OCI-LY3 (cell line): ENCODE measurements around the gene TMEM163.

Experiments
- H2AFZ ChIP-seq: fragments of 200-600, 300-600 bp; shearing (Covaris generic); 2 replicates; pipeline ENCODE4 v1.6.0; 2014; ENCODE audit warnings: antibody characterized with exemption, low read depth, low read length
- H3K27ac ChIP-seq: fragments of 200-600, 300-600 bp; sonication (generic); 2 replicates; pipeline ENCODE4 v1.5.1; 2014; ENCODE audit warnings: mild to moderate bottlenecking, low read length, moderate library complexity, mixed read lengths
- H3K27me3 ChIP-seq: fragments of 200-600, 300-600 bp; sonication (generic); 2 replicates; pipeline ENCODE4 v1.6.1; 2014; ENCODE audit warnings: low read depth, low read length, mixed read lengths
- H3K36me3 ChIP-seq: fragments of 200-600, 300-600 bp; sonication (generic); replicated peaks from 2 replicates; pipeline ENCODE3; 2014; ENCODE audit warnings: low read depth, low read length, mixed read lengths
- H3K4me1 ChIP-seq: fragments of 300-600, 200-600 bp; sonication (generic); 2 replicates; pipeline ENCODE4 v1.6.1; 2014; ENCODE audit warnings: low read length, mixed read lengths
- H3K4me2 ChIP-seq: fragments of 200-600, 300-600 bp; sonication (generic); 2 replicates; pipeline ENCODE4 v1.6.1; 2014; ENCODE audit warnings: low read length, mixed read lengths
- H3K4me3 ChIP-seq: fragments of 300-600, 200-600 bp; sonication (generic); 2 replicates; pipeline ENCODE4 v1.5.1; 2014; ENCODE audit warnings: antibody characterized with exemption, mild to moderate bottlenecking, low read length, moderate library complexity
- H3K79me2 ChIP-seq: fragments of 300-600, 200-600 bp; shearing (Covaris generic); 2 replicates; pipeline ENCODE4 v1.6.1; 2014; ENCODE audit warnings: mild to moderate bottlenecking, low read length, mixed read lengths
- H3K9ac ChIP-seq: fragments of 300-600, 200-600 bp; shearing (Covaris generic); 2 replicates; pipeline ENCODE4 v1.6.0; 2014; ENCODE audit warnings: mild to moderate bottlenecking, low read length, moderate library complexity
- H3K9me3 ChIP-seq: fragments of 200-600, 300-600 bp; shearing (Covaris generic); 2 replicates; pipeline ENCODE4 v1.6.1; 2014; ENCODE audit warnings: low read length, mixed read lengths; ENCODE audit not compliant: insufficient read depth
- H4K20me1 ChIP-seq: fragments of 200-600, 300-600 bp; sonication (generic); 2 replicates; pipeline ENCODE4 v1.6.1; 2016; ENCODE audit warnings: low read length, mixed read lengths; ENCODE audit not compliant: insufficient read depth
- EZH2phosphoT487 ChIP-seq: fragments of 200-600 bp; shearing (Covaris generic); IDR thresholded peaks from 2 replicates; pipeline ENCODE4 v1.6.1; 2018; ENCODE audit warnings: antibody characterized with exemption, mixed run types, low read depth
- TF ChIP-seq, protein P1 (sequence below): fragments of 200-600, 300-600 bp; sonication (generic); IDR thresholded peaks from 2 replicates; pipeline ENCODE4 v1.5.1; 2014; ENCODE audit warnings: antibody characterized with exemption, low read length, low read depth

TMEM163 gene

DNA sequence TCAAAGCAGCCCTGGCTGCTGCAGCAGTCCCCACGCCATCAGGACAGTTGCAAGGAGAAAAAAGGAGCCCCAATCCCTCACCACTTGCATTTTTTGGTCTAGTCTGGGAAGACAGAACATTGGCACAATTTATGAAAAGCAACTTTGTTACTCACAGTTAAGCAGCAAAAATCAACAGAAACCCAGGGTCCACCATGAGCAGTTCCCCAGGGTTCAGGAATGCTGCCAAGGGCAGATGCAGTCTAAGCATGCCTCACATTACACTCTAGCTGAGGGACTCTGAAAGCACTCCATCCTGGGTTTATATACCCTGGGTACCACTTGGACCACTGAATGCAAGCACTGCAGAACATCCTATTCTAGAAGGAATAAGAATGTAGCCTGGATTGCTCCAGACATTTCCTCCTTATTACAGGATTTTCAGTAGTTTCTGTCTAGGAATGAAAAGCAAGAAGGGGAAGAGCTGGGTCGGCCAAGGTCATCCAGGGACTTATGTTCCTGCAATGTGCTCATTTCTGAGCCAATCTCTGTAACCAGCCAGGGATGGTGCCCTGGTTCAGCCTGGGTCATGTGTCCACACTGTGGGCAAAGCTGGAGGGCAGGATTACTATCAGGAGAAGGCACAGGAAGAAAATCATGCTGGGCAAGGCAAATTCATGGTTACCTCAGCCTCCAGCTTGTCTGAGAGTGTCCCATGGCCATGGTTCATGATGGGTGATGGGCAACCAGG, 19.5 kb upstream of the TMEM163 start:
- TF ChIP-seq, protein P1, sequence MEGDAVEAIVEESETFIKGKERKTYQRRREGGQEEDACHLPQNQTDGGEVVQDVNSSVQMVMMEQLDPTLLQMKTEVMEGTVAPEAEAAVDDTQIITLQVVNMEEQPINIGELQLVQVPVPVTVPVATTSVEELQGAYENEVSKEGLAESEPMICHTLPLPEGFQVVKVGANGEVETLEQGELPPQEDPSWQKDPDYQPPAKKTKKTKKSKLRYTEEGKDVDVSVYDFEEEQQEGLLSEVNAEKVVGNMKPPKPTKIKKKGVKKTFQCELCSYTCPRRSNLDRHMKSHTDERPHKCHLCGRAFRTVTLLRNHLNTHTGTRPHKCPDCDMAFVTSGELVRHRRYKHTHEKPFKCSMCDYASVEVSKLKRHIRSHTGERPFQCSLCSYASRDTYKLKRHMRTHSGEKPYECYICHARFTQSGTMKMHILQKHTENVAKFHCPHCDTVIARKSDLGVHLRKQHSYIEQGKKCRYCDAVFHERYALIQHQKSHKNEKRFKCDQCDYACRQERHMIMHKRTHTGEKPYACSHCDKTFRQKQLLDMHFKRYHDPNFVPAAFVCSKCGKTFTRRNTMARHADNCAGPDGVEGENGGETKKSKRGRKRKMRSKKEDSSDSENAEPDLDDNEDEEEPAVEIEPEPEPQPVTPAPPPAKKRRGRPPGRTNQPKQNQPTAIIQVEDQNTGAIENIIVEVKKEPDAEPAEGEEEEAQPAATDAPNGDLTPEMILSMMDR: no peak
- no peak for TF ChIP-seq EZH2phosphoT487
- peak overlapping the region; percentile 99 for H3K27ac ChIP-seq
- no peaks in the 10 kb centered on the region for H3K79me2 ChIP-seq
- H3K4me1 ChIP-seq: peaks cover 67% of the 10 kb centered on the region
- no peaks in the 10 kb centered on the region for H3K27me3 ChIP-seq
- no peak overlapping the region for H2AFZ ChIP-seq
- no peaks in the 10 kb centered on the region for H4K20me1 ChIP-seq
- peak overlapping the region; percentile 90 for H3K4me2 ChIP-seq
- H3K9me3 ChIP-seq: no peaks in the 10 kb centered on the region
- H3K9ac ChIP-seq: peak overlapping the region; percentile 97
- H3K4me3 ChIP-seq: peak overlapping the region; percentile 62; the same call in 1 of the 2 replicates
- H3K36me3 ChIP-seq: no peaks in the 10 kb centered on the region

DNA sequence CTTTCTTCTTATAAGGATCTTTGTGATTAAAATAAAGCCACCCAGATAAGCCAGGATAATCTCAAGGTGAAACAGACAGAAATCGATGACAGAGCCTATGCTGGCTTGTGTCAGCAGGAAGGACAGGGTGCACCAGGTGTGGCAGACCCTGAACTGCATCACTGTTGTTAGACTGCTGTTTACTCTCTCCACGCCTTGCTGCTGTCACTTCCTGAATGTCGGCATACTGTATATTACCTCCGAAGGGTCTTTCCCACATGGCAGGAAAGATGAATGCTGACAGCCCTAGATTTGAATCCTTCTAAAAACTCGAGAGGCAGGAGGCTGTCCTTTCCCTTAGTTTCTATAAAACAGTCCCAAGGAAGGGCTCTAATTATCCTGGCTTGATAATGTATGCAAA, 18.9 kb upstream of the TMEM163 start:
- Histone ChIP-seq H3K4me2 (peak overlapping the region; percentile 90), H2AFZ (0 out of 2 replicates have a peak overlapping the region, but pooled peaks have one; percentile 24), H3K9ac (peak overlapping the region; percentile 97), H4K20me1 (no peaks in the 10 kb centered on the region), H3K79me2 (no peaks in the 10 kb centered on the region), H3K4me1 (peaks cover 67% of the 10 kb centered on the region), H3K36me3 (no peaks in the 10 kb centered on the region), H3K4me3 (peak overlapping the region; percentile 20; the same call in 1 of the 2 replicates), H3K27ac (peak overlapping the region; percentile 99), H3K9me3 (no peaks in the 10 kb centered on the region), H3K27me3 (no peaks in the 10 kb centered on the region)
- TF ChIP-seq, protein P1: no peak
- no peak for TF ChIP-seq EZH2phosphoT487

DNA sequence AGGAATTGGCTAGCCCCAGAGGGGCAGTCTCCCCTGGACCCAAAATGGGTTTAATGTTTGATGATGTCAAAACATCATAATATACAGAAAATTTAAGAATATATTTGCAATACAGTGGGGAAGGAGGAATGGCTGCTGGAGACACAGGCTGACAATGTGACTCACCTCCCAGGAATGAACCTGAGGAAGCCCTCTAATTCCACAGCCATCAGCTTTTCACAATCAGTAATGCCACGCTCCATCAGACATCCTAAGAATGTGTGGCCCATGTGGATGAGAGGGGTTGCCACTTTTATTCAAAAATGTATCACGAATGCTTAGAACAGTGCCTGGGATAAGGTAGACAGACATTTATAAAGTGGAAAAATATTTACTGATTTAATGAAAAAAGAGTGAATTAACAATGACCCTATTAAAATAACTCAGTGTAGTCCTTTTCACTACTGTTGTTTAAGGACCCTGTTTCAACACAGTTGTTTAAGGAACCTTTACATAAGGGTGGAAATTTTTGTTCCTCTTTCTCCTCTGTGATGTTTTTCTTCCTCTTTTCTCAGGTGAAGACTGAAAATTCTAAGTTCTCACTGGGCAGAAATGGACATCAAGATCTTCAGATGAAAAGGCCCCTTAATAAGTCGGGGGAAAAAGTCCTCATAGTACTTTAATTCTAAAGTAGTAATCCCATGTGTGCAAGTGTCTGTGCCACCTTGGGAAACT, 17.5 kb upstream of the TMEM163 start:
- H2AFZ ChIP-seq: no peak overlapping the region

DNA sequence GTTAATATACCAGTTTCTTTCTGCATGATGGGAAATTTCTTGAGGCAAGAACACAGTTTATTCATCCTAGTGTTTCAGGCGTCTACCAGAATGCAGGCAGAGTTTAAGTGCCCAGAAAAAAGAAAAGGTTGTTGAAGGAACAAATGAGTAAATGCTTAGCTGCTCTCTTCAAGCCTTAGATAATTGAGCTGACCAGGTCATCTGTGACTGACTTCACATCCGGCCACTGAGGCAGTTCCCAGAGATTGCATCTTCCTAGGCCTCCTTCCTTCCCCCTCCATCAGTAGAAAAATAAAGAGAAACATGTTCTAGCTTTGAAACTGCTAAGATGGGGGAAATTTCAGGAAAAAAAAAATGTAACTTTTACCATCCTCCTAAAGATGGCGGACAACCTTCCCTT, 9.4 kb upstream of the TMEM163 start:
- Histone ChIP-seq H3K4me2 (no peak overlapping the region), H3K27me3 (no peaks in the 10 kb centered on the region), H3K36me3 (no peaks in the 10 kb centered on the region), H2AFZ (no peak overlapping the region), H3K9me3 (no peaks in the 10 kb centered on the region), H4K20me1 (no peaks in the 10 kb centered on the region), H3K79me2 (no peaks in the 10 kb centered on the region), H3K4me3 (no peak overlapping the region), H3K4me1 (peaks cover 1% of the 10 kb centered on the region), H3K9ac (no peak overlapping the region), H3K27ac (no peak overlapping the region)
- no peak for TF ChIP-seq EZH2phosphoT487
- TF ChIP-seq, protein P1: no peak

More for the DNA sequence above, 17.5 kb upstream of the TMEM163 start:
- Histone ChIP-seq H3K36me3 (no peaks in the 10 kb centered on the region), H4K20me1 (no peaks in the 10 kb centered on the region), H3K79me2 (no peaks in the 10 kb centered on the region), H3K4me2 (peak overlapping the region; percentile 90), H3K9ac (peak overlapping the region; percentile 97), H3K4me1 (peaks cover 60% of the 10 kb centered on the region), H3K27me3 (no peaks in the 10 kb centered on the region), H3K27ac (peak overlapping the region; percentile 99), H3K9me3 (no peaks in the 10 kb centered on the region), H3K4me3 (peak overlapping the region; percentile 20)
- no peak for TF ChIP-seq EZH2phosphoT487
- TF ChIP-seq, protein P1: no peak
